ENCODE measurements around the gene ENOX1.

Gene ENOX1

GRCh38 chr13:43472339-43472738 is 314.4 kb downstream of the ENOX1 start:
- no peak overlapping the region for H3K27ac ChIP-seq

GRCh38 chr13:43470610-43471009 is 316.2 kb downstream of the ENOX1 start:
- H3K27ac ChIP-seq: no peak overlapping the region
- TF ChIP-seq ZFX (IDR thresholded peaks at IDR 0.05): no peak
- TF ChIP-seq CTCF (conservative IDR thresholded peaks at IDR 0.05): no peak

More at GRCh38 chr13:43472339-43472738, 314.4 kb downstream of the ENOX1 start:
- TF ChIP-seq CTCF (conservative IDR thresholded peaks at IDR 0.05): no peak
- no peak for TF ChIP-seq ZFX (IDR thresholded peaks at IDR 0.05)

GRCh38 chr13:43469791-43470190 is 317.0 kb downstream of the ENOX1 start:
- TF ChIP-seq ZFX (IDR thresholded peaks at IDR 0.05): no peak
- no peak for TF ChIP-seq CTCF (conservative IDR thresholded peaks at IDR 0.05)

GRCh38 chr13:43464578-43465264 is 322.1 kb downstream of the ENOX1 start:
- H3K27ac ChIP-seq: no peak overlapping the region
- no peak for TF ChIP-seq ZFX (IDR thresholded peaks at IDR 0.05)
- no peak for TF ChIP-seq CTCF (conservative IDR thresholded peaks at IDR 0.05)

More at GRCh38 chr13:43469791-43470190, 317.0 kb downstream of the ENOX1 start:
- no peak overlapping the region for H3K27ac ChIP-seq

- TF ChIP-seq ZFX (IDR thresholded peaks at IDR 0.05) (no peak), CTCF (conservative IDR thresholded peaks at IDR 0.05) (no peak)
- H3K27ac ChIP-seq: no peak overlapping the region; the same call in 1 of the 2 replicates
Measured at GRCh38 chr13:43448605-43449336, 338.0 kb downstream of the ENOX1 start.

- H3K27ac ChIP-seq: no peak overlapping the region
- no peak for TF ChIP-seq CTCF (conservative IDR thresholded peaks at IDR 0.05)
- no peak for TF ChIP-seq ZFX (IDR thresholded peaks at IDR 0.05)
Measured at GRCh38 chr13:43446126-43446525, 340.6 kb downstream of the ENOX1 start.

- TF ChIP-seq ZFX (IDR thresholded peaks at IDR 0.05) (no peak), CTCF (conservative IDR thresholded peaks at IDR 0.05) (no peak)
- no peak overlapping the region for H3K27ac ChIP-seq
Measured at GRCh38 chr13:43445668-43446067, 341.1 kb downstream of the ENOX1 start.

All from C4-2B (cell line).